Measurements from ENCODE around the gene PRRT2.

GRCh38 chr16:29808219-29808900 lies 3.6 kb upstream of the PRRT2 start:
- no peak for TF ChIP-seq CTCF (IDR thresholded peaks at IDR 0.05; ENCODE audit: low read length)
- TF ChIP-seq EZH2phosphoT487 (IDR thresholded peaks at IDR 0.05; ENCODE audit: low read length) = no peak
- no peak for TF ChIP-seq EZH2 (optimal IDR thresholded peaks at IDR 0.05; ENCODE audit: low read depth, low read length)
